Cerebellar cortex (tissue), 1 donor: Measurements from ENCODE around the gene GRM7.

Source experiments
- DNase-seq: peaks from one replicate; pipeline ENCODE4 v3.0.0-alpha.2; 2015; ENCODE audit warnings: low spot score

GRM7 gene

GRCh38 chr3:7146529-7146928 lies 285.6 kb downstream of the GRM7 start:
- no peak for DNase-seq

GRCh38 chr3:7158516-7158915 lies 297.6 kb downstream of the GRM7 start:
- no peak for DNase-seq

GRCh38 chr3:7160689-7161088 lies 299.8 kb downstream of the GRM7 start:
- no peak for DNase-seq

GRCh38 chr3:7166460-7166859 lies 305.5 kb downstream of the GRM7 start:
- DNase-seq: no peak

- DNase-seq: no peak
Measured at GRCh38 chr3:7171493-7171892, 310.6 kb downstream of the GRM7 start.

- no peak for DNase-seq
Measured at GRCh38 chr3:7172996-7173395, 312.1 kb downstream of the GRM7 start.

- no peak for DNase-seq
Measured at GRCh38 chr3:7188551-7188950, 327.6 kb downstream of the GRM7 start.

- DNase-seq: no peak
Measured at GRCh38 chr3:7190095-7190494, 329.2 kb downstream of the GRM7 start.

- DNase-seq: no peak
Measured at GRCh38 chr3:7193269-7193668, 332.4 kb downstream of the GRM7 start.

- DNase-seq: no peak
Measured at GRCh38 chr3:7194071-7194835, 333.3 kb downstream of the GRM7 start.

- DNase-seq: no peak
Measured at GRCh38 chr3:7195934-7196333, 335.0 kb downstream of the GRM7 start.

- DNase-seq: no peak
Measured at GRCh38 chr3:7201784-7202183, 340.9 kb downstream of the GRM7 start.

- no peak for DNase-seq
Measured at GRCh38 chr3:7203969-7204847, 343.3 kb downstream of the GRM7 start.

GRCh38 chr3:7204848-7205156 lies 343.9 kb downstream of the GRM7 start:
- no peak for DNase-seq

- no peak for DNase-seq
Measured at GRCh38 chr3:7205535-7205934, 344.6 kb downstream of the GRM7 start.

GRCh38 chr3:7205962-7206361 lies 345.0 kb downstream of the GRM7 start:
- DNase-seq: no peak

- DNase-seq: no peak
Measured at GRCh38 chr3:7207125-7207524, 346.2 kb downstream of the GRM7 start.

- no peak for DNase-seq
Measured at GRCh38 chr3:7207928-7208327, 347.0 kb downstream of the GRM7 start.

- DNase-seq: no peak
Measured at GRCh38 chr3:7209098-7209497, 348.2 kb downstream of the GRM7 start.

- DNase-seq: no peak
Measured at GRCh38 chr3:7211740-7212139, 350.8 kb downstream of the GRM7 start.

- DNase-seq: no peak
Measured at GRCh38 chr3:7215706-7216105, 354.8 kb downstream of the GRM7 start.

- no peak for DNase-seq
Measured at GRCh38 chr3:7226393-7226792, 365.5 kb downstream of the GRM7 start.

GRCh38 chr3:7238565-7239295 lies 377.8 kb downstream of the GRM7 start:
- DNase-seq: no peak
